HL-60 (cell line): ENCODE results near the gene ZFP1.
"Not testable (repeated sequence)": the region's sequence is repeated elsewhere in the genome, so short reads cannot be mapped to it uniquely, and the experiment has no call there.

Source experiments
- GABPA ChIP-seq: IDR thresholded peaks from 2 replicates; pipeline ENCODE4 v1.6.1; 2012; ENCODE audit warnings: low read depth
- SPI1 ChIP-seq: IDR thresholded peaks from 2 replicates; pipeline ENCODE4 v1.6.1; 2012; ENCODE audit warnings: low read depth, mild to moderate bottlenecking, borderline replicate concordance
- TF ChIP-seq, protein P1 (sequence below): IDR thresholded peaks from one replicate; pipeline ENCODE4 v1.5.1; 2011; ENCODE audit warnings: low read length, control low read depth, inconsistent platforms; ENCODE audit not compliant: insufficient read depth
- TF ChIP-seq, protein P2 (sequence below): IDR thresholded peaks from 2 replicates; pipeline ENCODE4 v1.6.1; 2012; ENCODE audit warnings: low read depth; ENCODE audit not compliant: insufficient replicate concordance

DNA sequence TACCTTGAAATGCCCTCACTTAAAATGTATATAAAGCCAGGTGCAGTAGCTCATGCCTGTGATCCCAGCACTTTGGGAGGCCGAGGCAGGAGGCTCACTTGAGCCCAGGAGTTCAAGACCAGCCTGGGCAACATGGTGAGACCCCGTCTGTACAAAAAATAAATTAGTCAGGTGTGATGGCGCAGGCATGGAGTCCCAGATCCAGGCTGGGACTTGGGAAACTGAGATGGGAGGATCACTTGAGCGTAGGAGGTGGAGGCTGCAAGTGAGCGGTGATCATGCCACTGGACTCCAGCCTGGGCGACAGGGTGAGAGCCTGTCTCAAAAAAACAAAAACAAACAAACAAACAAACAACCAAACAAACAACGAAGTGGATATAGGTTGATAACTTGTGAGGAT lies 61.2 kb downstream of the ZFP1 start:
- TF ChIP-seq, protein P1, sequence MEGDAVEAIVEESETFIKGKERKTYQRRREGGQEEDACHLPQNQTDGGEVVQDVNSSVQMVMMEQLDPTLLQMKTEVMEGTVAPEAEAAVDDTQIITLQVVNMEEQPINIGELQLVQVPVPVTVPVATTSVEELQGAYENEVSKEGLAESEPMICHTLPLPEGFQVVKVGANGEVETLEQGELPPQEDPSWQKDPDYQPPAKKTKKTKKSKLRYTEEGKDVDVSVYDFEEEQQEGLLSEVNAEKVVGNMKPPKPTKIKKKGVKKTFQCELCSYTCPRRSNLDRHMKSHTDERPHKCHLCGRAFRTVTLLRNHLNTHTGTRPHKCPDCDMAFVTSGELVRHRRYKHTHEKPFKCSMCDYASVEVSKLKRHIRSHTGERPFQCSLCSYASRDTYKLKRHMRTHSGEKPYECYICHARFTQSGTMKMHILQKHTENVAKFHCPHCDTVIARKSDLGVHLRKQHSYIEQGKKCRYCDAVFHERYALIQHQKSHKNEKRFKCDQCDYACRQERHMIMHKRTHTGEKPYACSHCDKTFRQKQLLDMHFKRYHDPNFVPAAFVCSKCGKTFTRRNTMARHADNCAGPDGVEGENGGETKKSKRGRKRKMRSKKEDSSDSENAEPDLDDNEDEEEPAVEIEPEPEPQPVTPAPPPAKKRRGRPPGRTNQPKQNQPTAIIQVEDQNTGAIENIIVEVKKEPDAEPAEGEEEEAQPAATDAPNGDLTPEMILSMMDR = not testable (repeated sequence)
- TF ChIP-seq, protein P2, sequence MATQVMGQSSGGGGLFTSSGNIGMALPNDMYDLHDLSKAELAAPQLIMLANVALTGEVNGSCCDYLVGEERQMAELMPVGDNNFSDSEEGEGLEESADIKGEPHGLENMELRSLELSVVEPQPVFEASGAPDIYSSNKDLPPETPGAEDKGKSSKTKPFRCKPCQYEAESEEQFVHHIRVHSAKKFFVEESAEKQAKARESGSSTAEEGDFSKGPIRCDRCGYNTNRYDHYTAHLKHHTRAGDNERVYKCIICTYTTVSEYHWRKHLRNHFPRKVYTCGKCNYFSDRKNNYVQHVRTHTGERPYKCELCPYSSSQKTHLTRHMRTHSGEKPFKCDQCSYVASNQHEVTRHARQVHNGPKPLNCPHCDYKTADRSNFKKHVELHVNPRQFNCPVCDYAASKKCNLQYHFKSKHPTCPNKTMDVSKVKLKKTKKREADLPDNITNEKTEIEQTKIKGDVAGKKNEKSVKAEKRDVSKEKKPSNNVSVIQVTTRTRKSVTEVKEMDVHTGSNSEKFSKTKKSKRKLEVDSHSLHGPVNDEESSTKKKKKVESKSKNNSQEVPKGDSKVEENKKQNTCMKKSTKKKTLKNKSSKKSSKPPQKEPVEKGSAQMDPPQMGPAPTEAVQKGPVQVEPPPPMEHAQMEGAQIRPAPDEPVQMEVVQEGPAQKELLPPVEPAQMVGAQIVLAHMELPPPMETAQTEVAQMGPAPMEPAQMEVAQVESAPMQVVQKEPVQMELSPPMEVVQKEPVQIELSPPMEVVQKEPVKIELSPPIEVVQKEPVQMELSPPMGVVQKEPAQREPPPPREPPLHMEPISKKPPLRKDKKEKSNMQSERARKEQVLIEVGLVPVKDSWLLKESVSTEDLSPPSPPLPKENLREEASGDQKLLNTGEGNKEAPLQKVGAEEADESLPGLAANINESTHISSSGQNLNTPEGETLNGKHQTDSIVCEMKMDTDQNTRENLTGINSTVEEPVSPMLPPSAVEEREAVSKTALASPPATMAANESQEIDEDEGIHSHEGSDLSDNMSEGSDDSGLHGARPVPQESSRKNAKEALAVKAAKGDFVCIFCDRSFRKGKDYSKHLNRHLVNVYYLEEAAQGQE = not testable (repeated sequence)
- TF ChIP-seq GABPA, SPI1: not testable (repeated sequence)
